ENCODE results near the gene FLRT3. TPM values are rescaled to one million over a fixed set of nuclear protein-coding genes. Genes with fewer than 3 reads are reported as not detected.

FLRT3 gene
- under 1 TPM; 0.07 to 0.64 (median 0.26) TPM for total RNA-seq
- under 1 TPM; 0.04 to 0.07 TPM for polyA plus RNA-seq
- long read RNA-seq, donor 1, partial matches to known transcripts = 0 of 1 reads
- long read RNA-seq, donor 1, other reads (novel, unspliced or antisense) = 0 of 1 reads
- long read RNA-seq, donor 2 = 0 reads
- long read RNA-seq, donor 3, full-length matches to known transcripts = 2 of 2 reads
- long read RNA-seq, donor 3, partial matches to known transcripts = 0 of 2 reads
- long read RNA-seq, donor 3, other reads (novel, unspliced or antisense) = 0 of 2 reads

- Histone ChIP-seq H3K27ac (no peak within 1 kb of the TSS), H3K4me1 (peaks cover 0 to 6% (median 0%) of the 10 kb centered on the region in 9 donors), H3K4me3 (peak within 1 kb of the TSS in 9 of 10 donors; percentile 20 to 56 (median 45)), H3K36me3 (no peaks in the 10 kb centered on the region), H3K9me3 (no peaks in the 10 kb centered on the region), H3K27me3 (no peaks in the 10 kb centered on the region)
- peak; percentile 76 to 98 (median 89) for ATAC-seq
- WGBS, 2 donors = 24 to 25% methylated on average over 12 of the region's 12 CpGs
- intact Hi-C loops (cut with DNase I) = no loop called here
- peak; percentile 26 to 54 for DNase-seq
- TF ChIP-seq, protein P1, sequence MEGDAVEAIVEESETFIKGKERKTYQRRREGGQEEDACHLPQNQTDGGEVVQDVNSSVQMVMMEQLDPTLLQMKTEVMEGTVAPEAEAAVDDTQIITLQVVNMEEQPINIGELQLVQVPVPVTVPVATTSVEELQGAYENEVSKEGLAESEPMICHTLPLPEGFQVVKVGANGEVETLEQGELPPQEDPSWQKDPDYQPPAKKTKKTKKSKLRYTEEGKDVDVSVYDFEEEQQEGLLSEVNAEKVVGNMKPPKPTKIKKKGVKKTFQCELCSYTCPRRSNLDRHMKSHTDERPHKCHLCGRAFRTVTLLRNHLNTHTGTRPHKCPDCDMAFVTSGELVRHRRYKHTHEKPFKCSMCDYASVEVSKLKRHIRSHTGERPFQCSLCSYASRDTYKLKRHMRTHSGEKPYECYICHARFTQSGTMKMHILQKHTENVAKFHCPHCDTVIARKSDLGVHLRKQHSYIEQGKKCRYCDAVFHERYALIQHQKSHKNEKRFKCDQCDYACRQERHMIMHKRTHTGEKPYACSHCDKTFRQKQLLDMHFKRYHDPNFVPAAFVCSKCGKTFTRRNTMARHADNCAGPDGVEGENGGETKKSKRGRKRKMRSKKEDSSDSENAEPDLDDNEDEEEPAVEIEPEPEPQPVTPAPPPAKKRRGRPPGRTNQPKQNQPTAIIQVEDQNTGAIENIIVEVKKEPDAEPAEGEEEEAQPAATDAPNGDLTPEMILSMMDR (IDR thresholded peaks at IDR 0.05) = peak in 7 of 9 donors; percentile 52 to 68 (median 57)
Observed at GRCh38 chr20:14337400-14338171, at the start of gene FLRT3. Gene FLRT3, minus strand, starts transcription at chr20:14337612. Its CDS starts 10,106 bp downstream, at chr20:14327506.

GRCh38 chr20:14386726-14387125 lies 49.3 kb upstream of the FLRT3 start:
- no peaks in the 10 kb centered on the region for H3K27me3 ChIP-seq
- H3K36me3 ChIP-seq = no peaks in the 10 kb centered on the region
- WGBS, 2 donors = 88 to 92% methylated on average over 4 of the region's 4 CpGs
- TF ChIP-seq, protein P1 (IDR thresholded peaks at IDR 0.05) = no peak
- H3K27ac ChIP-seq = no peak overlapping the region
- DNase-seq (no peak), ATAC-seq (no peak)
- intact Hi-C loops (cut with DNase I) = no loop called here
- H3K9me3 ChIP-seq = peaks cover 0 to 29% (median 4%) of the 10 kb centered on the region in 11 donors
- H3K4me1 ChIP-seq = no peaks in the 10 kb centered on the region
- no peak overlapping the region for H3K4me3 ChIP-seq

GRCh38 chr20:14385176-14385740 lies 47.8 kb upstream of the FLRT3 start:
- no peaks in the 10 kb centered on the region for H3K4me1 ChIP-seq
- WGBS, 2 donors = 88 to 90% methylated on average over 2 of the region's 2 CpGs
- no peaks in the 10 kb centered on the region for H3K27me3 ChIP-seq
- DNase-seq = no peak
- TF ChIP-seq, protein P1 (IDR thresholded peaks at IDR 0.05) = no peak
- H3K9me3 ChIP-seq = peaks cover 0 to 29% (median 4%) of the 10 kb centered on the region in 11 donors
- no peak overlapping the region for H3K4me3 ChIP-seq
- H3K36me3 ChIP-seq = no peaks in the 10 kb centered on the region
- no peak overlapping the region for H3K27ac ChIP-seq
- intact Hi-C loops (cut with DNase I) = no loop called here
- no peak for ATAC-seq

DNA sequence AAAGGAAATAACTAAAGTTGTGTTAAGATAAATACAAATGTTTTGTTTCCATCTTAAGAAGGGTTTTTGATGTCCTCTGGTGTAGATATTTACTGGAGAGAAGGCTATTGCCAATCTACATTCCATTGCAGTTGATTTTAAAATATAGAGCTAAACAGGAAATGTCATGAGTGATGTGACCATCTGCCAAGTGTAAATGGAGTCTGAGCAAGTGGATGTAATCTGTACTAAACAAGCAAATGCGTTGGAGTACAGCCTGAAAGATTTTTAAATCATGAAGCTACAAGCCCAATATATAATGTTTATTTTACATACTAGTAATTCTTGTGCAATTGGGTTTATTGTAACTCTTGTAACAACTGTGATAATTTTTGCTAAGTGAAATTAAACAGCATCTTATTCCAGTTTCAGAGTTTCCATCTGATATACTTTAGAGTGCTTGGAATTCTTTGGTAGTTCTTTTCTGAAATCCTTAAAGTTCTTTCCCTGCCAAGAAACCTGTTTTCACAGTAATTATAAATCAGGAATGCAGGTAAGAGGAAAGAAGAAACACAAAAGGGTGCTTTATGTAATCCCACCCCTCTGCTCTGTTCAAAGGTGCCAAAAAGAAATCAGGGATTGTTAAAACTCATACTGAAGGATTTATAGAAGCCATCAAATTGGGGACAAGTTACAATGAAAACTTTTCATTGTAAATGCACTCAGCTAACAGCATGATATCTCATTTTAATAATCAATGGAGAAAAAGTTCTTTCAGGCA lies 47.2 kb upstream of the FLRT3 start:
- ATAC-seq (no peak), DNase-seq (no peak)
- no peaks in the 10 kb centered on the region for H3K27me3 ChIP-seq
- H3K4me3 ChIP-seq = no peak overlapping the region
- WGBS, 2 donors = 27 to 30% methylated on average over 1 of the region's 1 CpG
- no peaks in the 10 kb centered on the region for H3K4me1 ChIP-seq
- no peaks in the 10 kb centered on the region for H3K36me3 ChIP-seq
- TF ChIP-seq, protein P1 (IDR thresholded peaks at IDR 0.05) = no peak
- H3K9me3 ChIP-seq = peaks cover 0 to 29% (median 4%) of the 10 kb centered on the region in 11 donors
- no peak overlapping the region for H3K27ac ChIP-seq
- intact Hi-C loops (cut with DNase I) = no loop called here

All from heart right ventricle (tissue), 16 donors.